IMR-90 (cell line): Measurements from ENCODE around the gene RAB3C. TPM values are rescaled to one million over a fixed set of nuclear protein-coding genes. Genes with fewer than 3 reads are reported as not detected.

Experiments
- ATAC-seq: fragments of 200-7000 bp; cut with Tn5 transposase; 2 replicates; pipeline ENCODE4 v1.9.1; 2020; ENCODE audit warnings: low read depth, mild to moderate bottlenecking, moderate library complexity
- BruUV-seq: library from RNA; stranded (reverse); fragments of 400-500 nt; replicated peaks from 2 replicates; lab custom pipeline; 2021; lab: Mats Ljungman, UMichigan
- CTCF ChIA-PET: fragments of 300-600 bp; formaldehyde crosslinking; extraction: SDS; loops from one replicate; lab custom pipeline; 2021; ENCODE audit warnings: antibody characterized with exemption; lab: Yijun Ruan, JAX
- POLR2A ChIA-PET: fragments of 300-600 bp; sonication (Branson Sonifier 250); formaldehyde crosslinking; loops from one replicate; lab custom pipeline; 2022; ENCODE audit warnings: antibody characterized with exemption; ENCODE audit not compliant: unreplicated experiment; lab: Charles Lee
- DNase-seq: peaks from one replicate; pipeline ENCODE4 v3.0.0; 2013
- H2AFZ ChIP-seq: replicated peaks from 2 replicates; pipeline ENCODE3; 2013; ENCODE audit warnings: low read length, mild to moderate bottlenecking; ENCODE audit not compliant: poor library complexity
- H2AK5ac ChIP-seq: 2 replicates; pipeline ENCODE4 v1.6.1; 2013; ENCODE audit warnings: low read depth, low read length, inconsistent platforms
- H2AK9ac ChIP-seq: replicated peaks from 2 replicates; pipeline ENCODE3; 2013; ENCODE audit warnings: mild to moderate bottlenecking, low read depth, low read length, moderate library complexity; ENCODE audit not compliant: poor library complexity
- H2BK120ac ChIP-seq: 2 replicates; pipeline ENCODE4 v1.6.1; 2013; ENCODE audit warnings: low read depth, low read length, inconsistent platforms
- H2BK15ac ChIP-seq: 3 replicates; pipeline ENCODE4 v1.6.1; 2013; ENCODE audit warnings: low read depth, low read length, inconsistent platforms
- H2BK20ac ChIP-seq: 2 replicates; pipeline ENCODE4 v1.6.1; 2013; ENCODE audit warnings: low read depth, mild to moderate bottlenecking, inconsistent platforms, low read length, moderate library complexity
- H2BK5ac ChIP-seq: 2 replicates; pipeline ENCODE4 v1.6.1; 2013; ENCODE audit warnings: mild to moderate bottlenecking, low read depth, low read length, inconsistent platforms; ENCODE audit not compliant: poor library complexity, severe bottlenecking
- H3K14ac ChIP-seq: replicated peaks from 2 replicates; pipeline ENCODE4 v1.6.1; 2013; ENCODE audit warnings: low read depth, low read length, inconsistent platforms
- H3K18ac ChIP-seq: 2 replicates; pipeline ENCODE4 v1.6.1; 2013; ENCODE audit warnings: low read depth, low read length, control low read depth
- H3K23ac ChIP-seq: 2 replicates; pipeline ENCODE4 v1.6.1; 2013; ENCODE audit warnings: low read depth, low read length, inconsistent platforms
- H3K27ac ChIP-seq: 2 replicates; pipeline ENCODE4 v1.5.1; 2013; ENCODE audit warnings: mild to moderate bottlenecking, control low read depth, low read length; ENCODE audit not compliant: insufficient read depth
- H3K27me3 ChIP-seq: 2 replicates; pipeline ENCODE4 v1.6.1; 2013; ENCODE audit warnings: low read length; ENCODE audit not compliant: control insufficient read depth, insufficient read depth
- H3K36me3 ChIP-seq: 2 replicates; pipeline ENCODE4 v1.6.1; 2013; ENCODE audit warnings: low read length, mixed read lengths; ENCODE audit not compliant: control insufficient read depth, insufficient read depth
- H3K4ac ChIP-seq: 2 replicates; pipeline ENCODE4 v1.6.1; 2013; ENCODE audit warnings: low read depth, low read length, inconsistent platforms
- H3K4me1 ChIP-seq: 2 replicates; pipeline ENCODE4 v1.6.1; 2013; ENCODE audit warnings: low read length, mixed read lengths; ENCODE audit not compliant: control insufficient read depth, insufficient read depth
- H3K4me2 ChIP-seq: 2 replicates; pipeline ENCODE4 v1.6.1; 2013; ENCODE audit warnings: low read depth, mild to moderate bottlenecking, control low read depth, low read length, moderate library complexity
- H3K4me3 ChIP-seq: 2 replicates; pipeline ENCODE4 v1.5.1; 2013; ENCODE audit warnings: low read depth, mild to moderate bottlenecking, control low read depth, low read length, moderate library complexity; ENCODE audit not compliant: insufficient read depth
- H3K56ac ChIP-seq: 2 replicates; pipeline ENCODE4 v1.6.1; 2013; ENCODE audit warnings: low read length, inconsistent platforms; ENCODE audit not compliant: insufficient read depth; ENCODE audit errors: extremely low read depth
- H3K79me1 ChIP-seq, 2 experiments: 2 replicates each; pipeline ENCODE4 v1.6.1; 2013; ENCODE audit warnings: low read length in 2 of 2, inconsistent platforms in 1 of 2, low read depth in 1 of 2
- H3K9ac ChIP-seq: 2 replicates; pipeline ENCODE4 v1.6.1; 2013; ENCODE audit warnings: low read depth, low read length, control low read depth
- H3K9me1 ChIP-seq: 2 replicates; pipeline ENCODE4 v1.6.1; 2013; ENCODE audit warnings: low read length, inconsistent platforms; ENCODE audit not compliant: insufficient read depth
- H3K9me3 ChIP-seq: 2 replicates; pipeline ENCODE4 v1.6.1; 2013; ENCODE audit warnings: low read length; ENCODE audit not compliant: control insufficient read depth, insufficient read depth
- H4K20me1 ChIP-seq: 2 replicates; pipeline ENCODE4 v1.6.1; 2013; ENCODE audit warnings: low read length, inconsistent platforms; ENCODE audit not compliant: insufficient read depth
- H4K5ac ChIP-seq: 2 replicates; pipeline ENCODE4 v1.6.1; 2013; ENCODE audit warnings: mild to moderate bottlenecking, low read depth, low read length, control low read depth
- H4K8ac ChIP-seq, 2 experiments: 2 replicates each; pipeline ENCODE4 v1.6.1; 2013; ENCODE audit warnings: low read depth in 2 of 2, low read length in 2 of 2, control low read depth in 1 of 2, inconsistent platforms in 1 of 2
- H4K91ac ChIP-seq: 2 replicates; pipeline ENCODE4 v1.6.1; 2013; ENCODE audit warnings: low read depth, low read length, inconsistent platforms; ENCODE audit not compliant: insufficient read depth
- ELK1 ChIP-seq: fragments of 150-350 bp; IDR thresholded peaks from 2 replicates; pipeline ENCODE4 v1.6.1; 2016; ENCODE audit warnings: low read depth, mild to moderate bottlenecking, low read length, moderate library complexity, borderline replicate concordance
- MAFK ChIP-seq: IDR thresholded peaks from 2 replicates; pipeline ENCODE4 v1.6.1; 2012; ENCODE audit warnings: low read depth, low read length, improper control_type of control experiment
- MAZ ChIP-seq: IDR thresholded peaks from 2 replicates; pipeline ENCODE4 v1.6.1; 2012; ENCODE audit warnings: low read depth, mild to moderate bottlenecking, low read length, improper control_type of control experiment, moderate library complexity, borderline replicate concordance
- RAD21 ChIP-seq: IDR thresholded peaks from 2 replicates; pipeline ENCODE4 v1.6.1; 2012; ENCODE audit warnings: low read length, improper control_type of control experiment
- WGBS, 2 experiments: methylation state at CpG; one replicate each; pipeline versions ENCODE4 v1.1.5 to v1.1.7; 2013; ENCODE audit warnings: missing lambda C conversion rate in 2 of 2; ENCODE audit not compliant: insufficient read length in 1 of 2; ENCODE audit errors: extremely low coverage in 2 of 2; 5-methylcytosine and 5-hydroxymethylcytosine counted together
- dilution Hi-C: fragments of 300-500 bp; cut with HindIII; formaldehyde crosslinking; loops from one replicate; pipeline ENCODE4 v1.14.3; 2018; ENCODE audit warnings: low sequenced_read_pairs; ENCODE audit not compliant: unreplicated experiment
- in situ Hi-C: fragments of 300-500 bp; cut with MboI; formaldehyde crosslinking; loops from 3 replicates; pipeline ENCODE4 v1.14.3; 2019; ENCODE audit warnings: low sequenced_read_pairs, inconsistent platforms, mixed read lengths
- intact Hi-C: fragments of 100-400 bp; cut with micrococcal nuclease; formaldehyde crosslinking; loops from 2 replicates; pipeline ENCODE4 v1.10.0; 2022
- polyA plus RNA-seq, 3 experiments: library from polyadenylated mRNA; depleted of rRNA; stranded (reverse); fragments of >200 nt; gene quantifications; 2 replicates each; pipeline ENCODE4 v1.2.3, GENCODE V29; 2012; ENCODE audit warnings: low replicate concordance in 1 of 3
- total RNA-seq: library from RNA; depleted of rRNA; stranded (reverse); fragments of >200 nt; gene quantifications from 2 replicates; pipeline ENCODE4 v1.2.3, GENCODE V29; 2012
- TF ChIP-seq, protein P1 (sequence below): fragments of 150-350 bp; IDR thresholded peaks from 2 replicates; pipeline ENCODE4 v1.6.1; 2017; ENCODE audit warnings: mild to moderate bottlenecking, antibody characterized with exemption, low read length, low read depth

RAB3C gene
- total and polyA plus RNA-seq, 2 of the 4 experiments (the other 2 are of a cell fraction), result not detected

DNA sequence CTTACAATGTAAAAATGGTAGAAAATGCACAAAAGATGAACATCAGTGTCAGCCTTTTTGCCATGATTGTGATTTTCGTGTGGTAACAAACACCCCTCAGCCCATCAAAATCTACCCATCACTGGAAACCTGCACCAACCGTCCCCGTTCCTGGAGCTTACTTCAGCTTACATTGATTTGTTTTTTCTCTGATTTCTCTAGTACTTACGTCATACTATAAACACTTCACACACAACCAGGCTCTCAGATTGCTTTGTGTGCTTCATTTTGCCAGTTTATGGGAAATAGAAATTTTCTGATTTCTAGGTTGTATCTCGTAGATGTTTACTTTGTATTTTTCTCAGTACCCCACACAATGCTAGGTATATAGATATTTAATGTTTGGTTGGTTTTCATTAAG is 129.1 kb downstream of the RAB3C start:
- Histone ChIP-seq H3K9me3 (no peaks in the 10 kb centered on the region), H2AK5ac (no peak overlapping the region), H3K18ac (no peak overlapping the region), H3K9ac (no peak overlapping the region), H3K9me1 (no peaks in the 10 kb centered on the region), H4K5ac (no peak overlapping the region), H2AK9ac (no peak overlapping the region), H4K8ac (no peak overlapping the region), H2BK20ac (no peak overlapping the region), H3K79me1 (no peaks in the 10 kb centered on the region), H4K91ac (no peak overlapping the region), H2BK120ac (no peak overlapping the region), H3K36me3 (no peaks in the 10 kb centered on the region), H3K23ac (no peak overlapping the region), H3K4me1 (no peaks in the 10 kb centered on the region), H4K20me1 (no peaks in the 10 kb centered on the region), H2AFZ (no peak overlapping the region), H3K14ac (no peak overlapping the region), H3K27me3 (no peaks in the 10 kb centered on the region), H3K4ac (no peak overlapping the region), H2BK15ac (no peak overlapping the region), H3K4me3 (no peak overlapping the region), H3K56ac (no peak overlapping the region), H2BK5ac (no peak overlapping the region), H3K4me2 (no peak overlapping the region), H3K27ac (no peak overlapping the region)
- dilution Hi-C loops (no loop called here), in situ Hi-C loops (no loop called here), intact Hi-C loops (no loop called here)
- no CpG with 5 or more reads among the region's 5 CpGs for WGBS, 2 experiments
- TF ChIP-seq ELK1, result no peak
- TF ChIP-seq MAZ, result no peak
- no peak for TF ChIP-seq RAD21
- no peak for TF ChIP-seq MAFK
- TF ChIP-seq, protein P1, sequence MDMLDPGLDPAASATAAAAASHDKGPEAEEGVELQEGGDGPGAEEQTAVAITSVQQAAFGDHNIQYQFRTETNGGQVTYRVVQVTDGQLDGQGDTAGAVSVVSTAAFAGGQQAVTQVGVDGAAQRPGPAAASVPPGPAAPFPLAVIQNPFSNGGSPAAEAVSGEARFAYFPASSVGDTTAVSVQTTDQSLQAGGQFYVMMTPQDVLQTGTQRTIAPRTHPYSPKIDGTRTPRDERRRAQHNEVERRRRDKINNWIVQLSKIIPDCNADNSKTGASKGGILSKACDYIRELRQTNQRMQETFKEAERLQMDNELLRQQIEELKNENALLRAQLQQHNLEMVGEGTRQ, result no peak
- ChIA-PET CTCF (no interaction called here), POLR2A (no interaction called here)
- no TSS peak for BruUV-seq
- no peak for ATAC-seq
- DNase-seq, result no peak
